Subcutaneous adipose tissue (tissue), 4 donors: Measurements from ENCODE around the gene GPX4. TPM values are rescaled to one million over a fixed set of nuclear protein-coding genes. Genes with fewer than 3 reads are reported as not detected.

ENCODE experiments used
- total RNA-seq, 4 donors: library from RNA; depleted of rRNA; stranded (reverse); fragments of >200 nt; gene quantifications; one replicate each; pipeline ENCODE4 v1.1.0, GENCODE V29; 2016
- TF ChIP-seq, protein P1 (sequence below): fragments of 450-650 bp; IDR thresholded peaks from one replicate; pipeline ENCODE4 v1.5.1; 2016; ENCODE audit warnings: low read depth, mild to moderate bottlenecking, control low read depth, antibody characterized with exemption, moderate library complexity

The GPX4 gene
- total RNA-seq, 4 donors from 2014 or later: 1,089 to 2,299 (median 1,463) TPM

DNA sequence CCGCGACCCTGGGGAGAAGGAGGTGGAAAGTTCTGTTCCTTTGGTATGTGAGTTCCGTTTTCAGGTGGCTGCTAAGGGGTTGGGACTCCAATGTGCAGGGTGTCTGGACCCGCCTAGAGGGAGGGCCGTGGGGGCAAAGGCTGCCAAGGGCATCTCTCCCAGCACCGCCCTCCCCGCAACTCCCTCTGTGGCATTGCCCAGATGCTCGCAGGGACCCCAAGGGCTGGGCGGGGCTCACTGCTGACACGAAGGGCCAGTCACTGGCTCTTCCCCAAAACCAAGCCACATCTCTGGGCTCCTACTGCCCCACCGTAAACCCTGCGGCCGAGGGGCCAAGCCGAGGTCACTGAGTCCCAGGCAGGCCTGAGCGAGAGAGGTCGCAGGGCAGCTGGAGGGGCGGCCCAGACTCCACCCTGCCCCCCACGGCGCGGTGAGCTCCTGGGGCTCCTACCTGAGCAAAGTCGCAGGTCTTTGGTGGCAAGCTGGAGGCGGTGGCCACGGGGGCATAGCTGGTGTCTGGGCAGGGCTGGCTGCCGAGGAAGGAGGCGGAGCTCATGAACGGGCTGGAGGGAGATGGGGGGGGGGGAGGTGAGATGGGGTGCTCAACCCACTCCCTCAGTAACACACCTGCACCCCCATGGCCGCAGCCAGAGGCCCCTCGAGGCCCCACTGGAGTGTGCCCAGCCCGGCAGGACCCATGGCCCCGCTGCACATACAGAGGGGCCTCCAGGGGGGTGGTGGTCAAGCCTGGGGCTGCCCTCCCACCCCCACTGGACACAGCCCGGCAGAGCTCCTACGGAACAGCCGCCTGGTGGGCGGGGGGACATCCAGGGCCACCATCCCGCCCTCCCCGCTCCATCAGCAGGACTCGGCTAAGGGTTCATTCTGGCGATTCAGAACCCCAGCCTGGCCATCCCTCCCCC lies 43.3 kb downstream of the GPX4 start:
- TF ChIP-seq, protein P1, sequence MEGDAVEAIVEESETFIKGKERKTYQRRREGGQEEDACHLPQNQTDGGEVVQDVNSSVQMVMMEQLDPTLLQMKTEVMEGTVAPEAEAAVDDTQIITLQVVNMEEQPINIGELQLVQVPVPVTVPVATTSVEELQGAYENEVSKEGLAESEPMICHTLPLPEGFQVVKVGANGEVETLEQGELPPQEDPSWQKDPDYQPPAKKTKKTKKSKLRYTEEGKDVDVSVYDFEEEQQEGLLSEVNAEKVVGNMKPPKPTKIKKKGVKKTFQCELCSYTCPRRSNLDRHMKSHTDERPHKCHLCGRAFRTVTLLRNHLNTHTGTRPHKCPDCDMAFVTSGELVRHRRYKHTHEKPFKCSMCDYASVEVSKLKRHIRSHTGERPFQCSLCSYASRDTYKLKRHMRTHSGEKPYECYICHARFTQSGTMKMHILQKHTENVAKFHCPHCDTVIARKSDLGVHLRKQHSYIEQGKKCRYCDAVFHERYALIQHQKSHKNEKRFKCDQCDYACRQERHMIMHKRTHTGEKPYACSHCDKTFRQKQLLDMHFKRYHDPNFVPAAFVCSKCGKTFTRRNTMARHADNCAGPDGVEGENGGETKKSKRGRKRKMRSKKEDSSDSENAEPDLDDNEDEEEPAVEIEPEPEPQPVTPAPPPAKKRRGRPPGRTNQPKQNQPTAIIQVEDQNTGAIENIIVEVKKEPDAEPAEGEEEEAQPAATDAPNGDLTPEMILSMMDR: no peak

DNA sequence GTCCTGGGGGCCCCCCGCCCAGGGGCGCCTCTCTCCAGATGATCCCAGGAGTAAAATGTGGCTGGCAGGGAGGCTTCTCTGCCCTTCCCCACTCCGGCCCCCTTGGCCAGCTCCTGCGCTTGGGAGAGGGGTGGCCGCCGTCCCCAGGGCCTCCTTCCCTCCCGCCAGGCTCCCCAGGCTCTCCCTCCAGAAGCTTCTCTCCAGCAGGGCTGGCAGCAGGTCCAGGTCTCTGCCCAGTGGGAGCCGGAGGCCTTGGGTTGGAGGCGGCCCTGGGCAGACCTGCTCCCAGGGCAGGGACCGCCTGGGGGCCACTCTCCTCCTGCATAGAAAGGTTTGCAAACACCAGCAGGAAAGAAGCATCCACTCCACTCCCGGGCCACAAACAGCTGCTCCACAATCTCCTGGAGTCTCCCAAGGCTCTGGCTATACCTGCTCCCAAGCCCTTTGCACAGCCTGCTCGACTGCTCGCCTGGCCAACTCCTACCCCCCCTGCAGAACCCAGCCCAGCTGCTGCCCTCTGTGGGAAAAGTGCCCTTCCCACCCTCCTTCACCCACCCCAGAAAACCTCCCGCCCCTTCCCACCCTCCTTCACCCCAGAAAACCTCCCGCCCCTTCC lies 44.2 kb downstream of the GPX4 start:
- TF ChIP-seq, protein P1: no peak

GRCh38 chr19:1149259-1150045 lies 45.7 kb downstream of the GPX4 start:
- TF ChIP-seq, protein P1: no peak

DNA sequence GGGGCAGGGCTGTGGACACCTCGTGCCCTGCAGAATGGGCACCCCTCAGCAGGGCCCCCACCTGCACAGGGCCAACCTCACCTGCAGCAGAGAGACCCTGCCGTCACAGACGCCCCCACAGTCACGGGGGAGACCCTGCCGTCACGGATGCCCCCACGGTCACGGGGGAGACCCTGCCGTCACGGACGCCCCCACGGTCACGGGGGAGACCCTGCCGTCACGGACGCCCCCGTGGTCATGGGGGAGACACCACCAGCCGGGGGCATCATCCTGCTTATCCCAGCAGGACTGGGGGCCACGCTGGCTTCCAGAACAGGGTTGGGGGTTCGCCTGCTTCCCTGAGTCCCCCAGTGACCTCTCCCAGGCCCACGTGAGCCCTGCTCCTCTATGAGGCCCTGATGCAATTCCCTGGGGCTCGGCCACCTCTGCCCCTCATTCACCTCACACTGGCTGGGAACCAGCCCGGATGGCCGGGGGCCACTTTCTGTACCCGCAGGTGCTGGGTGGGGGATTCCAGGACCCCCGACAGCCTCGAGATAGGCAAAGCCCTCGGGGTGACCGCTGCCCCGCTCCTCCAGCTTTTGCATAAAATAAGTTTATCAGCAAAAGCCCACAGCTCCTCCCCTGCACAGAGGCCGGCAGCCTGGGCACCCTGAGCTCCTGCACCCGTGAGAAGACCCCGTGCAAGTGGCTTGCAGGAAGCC lies 46.7 kb downstream of the GPX4 start:
- TF ChIP-seq, protein P1: no peak

- TF ChIP-seq, protein P1: no peak
Measured at GRCh38 chr19:1151037-1151724, 47.4 kb downstream of the GPX4 start.

GRCh38 chr19:1151917-1152587 lies 48.3 kb downstream of the GPX4 start:
- TF ChIP-seq, protein P1: no peak
